Eye (tissue), 1 donor: ENCODE data around the gene TMEM266.
A peak's percentile ranks its signal among the peaks of the same experiment; 100 is the strongest.

Experiments used
- DNase-seq: peaks from one replicate; pipeline ENCODE4 v3.0.0-alpha.2; 2015

TMEM266 gene

GRCh38 chr15:76189106-76189505 is 129.3 kb downstream of the TMEM266 start:
- no peak for DNase-seq

GRCh38 chr15:76190070-76190564 is 130.3 kb downstream of the TMEM266 start:
- no peak for DNase-seq

GRCh38 chr15:76190751-76191538 is 131.2 kb downstream of the TMEM266 start:
- DNase-seq, result peak; percentile 90

- no peak for DNase-seq
These were observed 131.9 kb downstream of the TMEM266 start for GRCh38 chr15:76191539-76192244.

- no peak for DNase-seq
These were observed 132.9 kb downstream of the TMEM266 start for GRCh38 chr15:76192715-76193114.

GRCh38 chr15:76193934-76194333 is 134.1 kb downstream of the TMEM266 start:
- DNase-seq, result no peak

- DNase-seq, result no peak
These were observed 135.9 kb downstream of the TMEM266 start for GRCh38 chr15:76195506-76196268.

GRCh38 chr15:76196269-76197231 is 136.8 kb downstream of the TMEM266 start:
- DNase-seq, result no peak

GRCh38 chr15:76197703-76198455 is 138.1 kb downstream of the TMEM266 start:
- DNase-seq, result no peak

GRCh38 chr15:76198456-76199105 is 138.8 kb downstream of the TMEM266 start:
- no peak for DNase-seq

- DNase-seq, result no peak
These were observed 139.6 kb downstream of the TMEM266 start for GRCh38 chr15:76199106-76200082.

- DNase-seq, result no peak
These were observed 140.3 kb downstream of the TMEM266 start for GRCh38 chr15:76200083-76200465.

- no peak for DNase-seq
These were observed 140.9 kb downstream of the TMEM266 start for GRCh38 chr15:76200641-76201105.

GRCh38 chr15:76201536-76202255 is 141.9 kb downstream of the TMEM266 start:
- DNase-seq, result no peak

GRCh38 chr15:76203346-76204108 is 143.7 kb downstream of the TMEM266 start:
- no peak for DNase-seq

GRCh38 chr15:76204109-76204845 is 144.5 kb downstream of the TMEM266 start:
- no peak for DNase-seq

GRCh38 chr15:76204916-76205460 is 145.2 kb downstream of the TMEM266 start:
- DNase-seq, result no peak
